ENCODE results near the gene BTBD9. TPM values are rescaled to one million over a fixed set of nuclear protein-coding genes. Genes with fewer than 3 reads are reported as not detected.

Gene BTBD9
- total RNA-seq, 1 experiment from 2014 or later, result 8.9 TPM

- Mint-ChIP-seq H3K4me1 (no peaks in the 10 kb centered on the region), H3K27me3 (ENCODE audit: low read depth) (no peaks in the 10 kb centered on the region), H3K4me3 (no peak overlapping the region), H3K9me3 (no peaks in the 10 kb centered on the region), H3K36me3 (ENCODE audit: insufficient read depth in 1 of 3, low read depth in 3 of 3) (no peaks in the 10 kb centered on the region; a peak in 1 of 7 replicates), H3K27ac (no peak overlapping the region)
- Histone ChIP-seq H3K14ac (ENCODE audit: insufficient read depth, low read length) (no peak overlapping the region), H3K9ac (ENCODE audit: extremely low read depth, insufficient read length, low read length) (no peak overlapping the region), H2AFZ (ENCODE audit: low read length) (no peak overlapping the region), H3K9me3 (ENCODE audit: control insufficient read depth, low read depth, low read length) (no peaks in the 10 kb centered on the region), H4K8ac (replicated peaks; ENCODE audit: insufficient read length, low read depth, low read length) (no peak overlapping the region), H3K18ac (ENCODE audit: insufficient read length, low read depth, low read length) (no peak overlapping the region), H3K27ac (ENCODE audit: insufficient read length, low read depth, low read length) (no peak overlapping the region), H3K4me1 (ENCODE audit: insufficient read depth, low read length) (no peaks in the 10 kb centered on the region), H4K91ac (ENCODE audit: insufficient read length, low read depth, low read length) (no peak overlapping the region), H3K23ac (ENCODE audit: insufficient read length, low read depth, low read length) (no peak overlapping the region), H3K23me2 (ENCODE audit: insufficient read length, low read depth, low read length, poor library complexity, severe bottlenecking) (no peaks in the 10 kb centered on the region), H4K20me1 (ENCODE audit: control insufficient read depth, insufficient read depth, insufficient read length) (no peaks in the 10 kb centered on the region), H3K4me2 (ENCODE audit: insufficient read depth, insufficient read length, low read length) (no peak overlapping the region), H2BK15ac (ENCODE audit: low read depth, low read length) (no peak overlapping the region), H4K5ac (ENCODE audit: insufficient read length, low read depth, low read length) (no peak overlapping the region), H3K79me1 (ENCODE audit: insufficient read depth, low read depth, low read length, poor library complexity, severe bottlenecking) (no peaks in the 10 kb centered on the region), H2BK5ac (ENCODE audit: insufficient read length, low read length) (no peak overlapping the region), H2BK20ac (ENCODE audit: low read depth, low read length, poor library complexity, severe bottlenecking) (no peak overlapping the region), H2AK5ac (ENCODE audit: insufficient read length, low read length) (no peak overlapping the region), H3T11ph (ENCODE audit: low read length) (no peak overlapping the region), H2BK12ac (ENCODE audit: insufficient read length, low read depth, low read length) (no peak overlapping the region), H3K4ac (ENCODE audit: low read depth, low read length) (no peak overlapping the region), H3K56ac (ENCODE audit: insufficient read length, low read depth, low read length) (no peak overlapping the region), H2BK120ac (ENCODE audit: low read depth, low read length, poor library complexity, severe bottlenecking) (no peak overlapping the region), H3K79me2 (ENCODE audit: insufficient read depth, low read length) (no peaks in the 10 kb centered on the region), H3K27me3 (ENCODE audit: insufficient read depth, low read length) (no peaks in the 10 kb centered on the region)
- no peak for DNase-seq
- TF ChIP-seq, protein P1, sequence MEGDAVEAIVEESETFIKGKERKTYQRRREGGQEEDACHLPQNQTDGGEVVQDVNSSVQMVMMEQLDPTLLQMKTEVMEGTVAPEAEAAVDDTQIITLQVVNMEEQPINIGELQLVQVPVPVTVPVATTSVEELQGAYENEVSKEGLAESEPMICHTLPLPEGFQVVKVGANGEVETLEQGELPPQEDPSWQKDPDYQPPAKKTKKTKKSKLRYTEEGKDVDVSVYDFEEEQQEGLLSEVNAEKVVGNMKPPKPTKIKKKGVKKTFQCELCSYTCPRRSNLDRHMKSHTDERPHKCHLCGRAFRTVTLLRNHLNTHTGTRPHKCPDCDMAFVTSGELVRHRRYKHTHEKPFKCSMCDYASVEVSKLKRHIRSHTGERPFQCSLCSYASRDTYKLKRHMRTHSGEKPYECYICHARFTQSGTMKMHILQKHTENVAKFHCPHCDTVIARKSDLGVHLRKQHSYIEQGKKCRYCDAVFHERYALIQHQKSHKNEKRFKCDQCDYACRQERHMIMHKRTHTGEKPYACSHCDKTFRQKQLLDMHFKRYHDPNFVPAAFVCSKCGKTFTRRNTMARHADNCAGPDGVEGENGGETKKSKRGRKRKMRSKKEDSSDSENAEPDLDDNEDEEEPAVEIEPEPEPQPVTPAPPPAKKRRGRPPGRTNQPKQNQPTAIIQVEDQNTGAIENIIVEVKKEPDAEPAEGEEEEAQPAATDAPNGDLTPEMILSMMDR (conservative IDR thresholded peaks at IDR 0.05), result no peak
- WGBS (ENCODE audit: extremely low coverage, insufficient read length, low lambda C conversion rate), result no CpG with 5 or more reads among the region's 1 CpG
These were observed 154.2 kb downstream of the BTBD9 start for GRCh38 chr6:38485488-38485887.

Measured in H9 (cell line).